ENCODE data around the gene IRAK3.
A peak's percentile ranks its signal among the peaks of the same experiment; 100 is the strongest.

The IRAK3 gene

GRCh38 chr12:66280561-66280960 is 91.5 kb downstream of the IRAK3 start:
- Histone ChIP-seq H3K9me3 (ENCODE audit: insufficient read depth, low read length, severe bottlenecking) (peaks cover 2% of the 10 kb centered on the region), H3K4me2 (ENCODE audit: insufficient read depth, low read length) (no peak overlapping the region), H3K9ac (ENCODE audit: low read depth, low read length) (no peak overlapping the region), H3K36me3 (ENCODE audit: insufficient read depth, low read length) (no peaks in the 10 kb centered on the region), H2AFZ (ENCODE audit: low read depth, low read length) (no peak overlapping the region), H3K4me1 (ENCODE audit: insufficient read depth, low read length) (no peaks in the 10 kb centered on the region), H3K27me3 (ENCODE audit: insufficient read depth, low read length, poor library complexity) (no peaks in the 10 kb centered on the region), H3K4me3 (ENCODE audit: low read depth in 1 of 2, low read length in 2 of 2) (no peak overlapping the region), H3K27ac (ENCODE audit: low read length) (no peak overlapping the region), H3K79me2 (ENCODE audit: insufficient read depth, low read length) (no peaks in the 10 kb centered on the region), H4K20me1 (ENCODE audit: insufficient read depth, low read length) (no peaks in the 10 kb centered on the region)
- DNase-seq (no peak), ATAC-seq (ENCODE audit: insufficient read depth, low read depth) (no peak)
- TF ChIP-seq CTCF (IDR thresholded peaks at IDR 0.05; ENCODE audit: borderline replicate concordance, extremely low read depth, low read length, poor library complexity, severe bottlenecking) (no peak), EZH2 (IDR thresholded peaks at IDR 0.05; ENCODE audit: borderline replicate concordance, low read depth, low read length, severe bottlenecking) (no peak)

DNA sequence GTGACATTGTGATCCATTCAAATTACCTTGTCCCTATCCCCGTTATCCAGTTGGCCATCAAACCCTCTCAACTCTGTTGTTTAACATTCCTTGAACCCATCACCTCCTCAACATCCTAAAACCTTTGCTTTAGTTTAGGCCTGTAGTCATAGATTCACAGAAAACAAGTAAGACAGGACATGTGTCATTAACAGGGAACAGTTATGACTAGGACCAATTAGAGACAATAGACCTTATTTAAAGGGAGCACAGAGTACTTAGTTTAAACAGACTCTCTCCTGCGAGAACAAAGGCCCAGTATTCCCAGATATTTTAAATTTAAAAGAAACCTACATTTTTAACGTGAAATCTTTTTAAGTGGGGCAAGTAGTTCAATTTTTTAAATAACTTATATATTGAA is 93.2 kb downstream of the IRAK3 start:
- no peak overlapping the region for H3K9ac ChIP-seq (ENCODE audit: low read depth, low read length)
- no peak overlapping the region for H3K4me3 ChIP-seq (ENCODE audit: low read depth in 1 of 2, low read length in 2 of 2)
- H4K20me1 ChIP-seq (ENCODE audit: insufficient read depth, low read length), result no peaks in the 10 kb centered on the region
- H2AFZ ChIP-seq (ENCODE audit: low read depth, low read length), result no peak overlapping the region
- H3K4me2 ChIP-seq (ENCODE audit: insufficient read depth, low read length), result no peak overlapping the region
- no peak overlapping the region for H3K27ac ChIP-seq (ENCODE audit: low read length)
- H3K36me3 ChIP-seq (ENCODE audit: insufficient read depth, low read length), result no peaks in the 10 kb centered on the region
- H3K9me3 ChIP-seq (ENCODE audit: insufficient read depth, low read length, severe bottlenecking), result peaks cover 2% of the 10 kb centered on the region
- ATAC-seq (ENCODE audit: insufficient read depth, low read depth), result no peak
- no peak for DNase-seq
- H3K4me1 ChIP-seq (ENCODE audit: insufficient read depth, low read length), result peaks cover 14% of the 10 kb centered on the region
- no peaks in the 10 kb centered on the region for H3K79me2 ChIP-seq (ENCODE audit: insufficient read depth, low read length)
- TF ChIP-seq CTCF (IDR thresholded peaks at IDR 0.05; ENCODE audit: borderline replicate concordance, extremely low read depth, low read length, poor library complexity, severe bottlenecking) (no peak), EZH2 (IDR thresholded peaks at IDR 0.05; ENCODE audit: borderline replicate concordance, low read depth, low read length, severe bottlenecking) (no peak)
- H3K27me3 ChIP-seq (ENCODE audit: insufficient read depth, low read length, poor library complexity), result no peaks in the 10 kb centered on the region

- no peaks in the 10 kb centered on the region for H3K9me3 ChIP-seq (ENCODE audit: insufficient read depth, low read length, severe bottlenecking)
- H3K4me1 ChIP-seq (ENCODE audit: insufficient read depth, low read length), result peaks cover 53% of the 10 kb centered on the region
- H3K27ac ChIP-seq (ENCODE audit: low read length), result peak overlapping the region; percentile 86
- peak overlapping the region; percentile 72 for H2AFZ ChIP-seq (ENCODE audit: low read depth, low read length)
- no peak for DNase-seq
- no peak for ATAC-seq (ENCODE audit: insufficient read depth, low read depth)
- H3K4me3 ChIP-seq (ENCODE audit: low read depth in 1 of 2, low read length in 2 of 2), result peak overlapping the region in 1 of 2 experiments; percentile 4; a peak in 1 of 4 replicates
- H3K27me3 ChIP-seq (ENCODE audit: insufficient read depth, low read length, poor library complexity), result no peaks in the 10 kb centered on the region
- peak overlapping the region; percentile 36 for H3K9ac ChIP-seq (ENCODE audit: low read depth, low read length)
- H3K36me3 ChIP-seq (ENCODE audit: insufficient read depth, low read length), result no peaks in the 10 kb centered on the region
- H4K20me1 ChIP-seq (ENCODE audit: insufficient read depth, low read length), result no peaks in the 10 kb centered on the region
- H3K4me2 ChIP-seq (ENCODE audit: insufficient read depth, low read length), result peak overlapping the region; percentile 49
- TF ChIP-seq CTCF (IDR thresholded peaks at IDR 0.05; ENCODE audit: borderline replicate concordance, extremely low read depth, low read length, poor library complexity, severe bottlenecking) (no peak), EZH2 (IDR thresholded peaks at IDR 0.05; ENCODE audit: borderline replicate concordance, low read depth, low read length, severe bottlenecking) (no peak)
- H3K79me2 ChIP-seq (ENCODE audit: insufficient read depth, low read length), result no peaks in the 10 kb centered on the region
These were observed 98.3 kb downstream of the IRAK3 start for GRCh38 chr12:66287275-66287674.

- H3K27me3 ChIP-seq (ENCODE audit: insufficient read depth, low read length, poor library complexity), result no peaks in the 10 kb centered on the region
- H3K4me2 ChIP-seq (ENCODE audit: insufficient read depth, low read length), result peak overlapping the region; percentile 56
- peaks cover 53% of the 10 kb centered on the region for H3K4me1 ChIP-seq (ENCODE audit: insufficient read depth, low read length)
- H4K20me1 ChIP-seq (ENCODE audit: insufficient read depth, low read length), result no peaks in the 10 kb centered on the region
- ATAC-seq (ENCODE audit: insufficient read depth, low read depth) (peak; percentile 97), DNase-seq (peak; percentile 85)
- H3K36me3 ChIP-seq (ENCODE audit: insufficient read depth, low read length), result no peaks in the 10 kb centered on the region
- H2AFZ ChIP-seq (ENCODE audit: low read depth, low read length), result peak overlapping the region; percentile 72
- no peaks in the 10 kb centered on the region for H3K9me3 ChIP-seq (ENCODE audit: insufficient read depth, low read length, severe bottlenecking)
- no peaks in the 10 kb centered on the region for H3K79me2 ChIP-seq (ENCODE audit: insufficient read depth, low read length)
- H3K27ac ChIP-seq (ENCODE audit: low read length), result peak overlapping the region; percentile 86
- H3K9ac ChIP-seq (ENCODE audit: low read depth, low read length), result peak overlapping the region; percentile 36
- peak overlapping the region in 1 of 2 experiments; percentile 41; a peak in 2 of 4 replicates for H3K4me3 ChIP-seq (ENCODE audit: low read depth in 1 of 2, low read length in 2 of 2)
- TF ChIP-seq CTCF (IDR thresholded peaks at IDR 0.05; ENCODE audit: borderline replicate concordance, extremely low read depth, low read length, poor library complexity, severe bottlenecking), result no peak
- TF ChIP-seq EZH2 (IDR thresholded peaks at IDR 0.05; ENCODE audit: borderline replicate concordance, low read depth, low read length, severe bottlenecking), result no peak
These were observed 99.1 kb downstream of the IRAK3 start for GRCh38 chr12:66288121-66288520.
